Astrocyte (in vitro differentiated cells and primary cell): ENCODE data around the gene NCOR2.

Experiments
- CTCF ChIP-seq: IDR thresholded peaks from 2 replicates; pipeline ENCODE4 v1.5.1; 2011; ENCODE audit warnings: low read depth, mild to moderate bottlenecking, inconsistent platforms, low read length, moderate library complexity; ENCODE audit not compliant: insufficient read depth
- EZH2 ChIP-seq: IDR thresholded peaks from 2 replicates; pipeline ENCODE4 v1.6.1; 2012; ENCODE audit warnings: mild to moderate bottlenecking, low read length, inconsistent platforms; ENCODE audit not compliant: insufficient read depth

- TF ChIP-seq CTCF (no peak), EZH2 (no peak)
These were observed 21.6 kb downstream of the NCOR2 start for GRCh38 chr12:124545508-124546418.
